ENCODE results near the gene SCAMP4.
A peak's percentile ranks its signal among the peaks of the same experiment; 100 is the strongest.

The SCAMP4 gene

DNA sequence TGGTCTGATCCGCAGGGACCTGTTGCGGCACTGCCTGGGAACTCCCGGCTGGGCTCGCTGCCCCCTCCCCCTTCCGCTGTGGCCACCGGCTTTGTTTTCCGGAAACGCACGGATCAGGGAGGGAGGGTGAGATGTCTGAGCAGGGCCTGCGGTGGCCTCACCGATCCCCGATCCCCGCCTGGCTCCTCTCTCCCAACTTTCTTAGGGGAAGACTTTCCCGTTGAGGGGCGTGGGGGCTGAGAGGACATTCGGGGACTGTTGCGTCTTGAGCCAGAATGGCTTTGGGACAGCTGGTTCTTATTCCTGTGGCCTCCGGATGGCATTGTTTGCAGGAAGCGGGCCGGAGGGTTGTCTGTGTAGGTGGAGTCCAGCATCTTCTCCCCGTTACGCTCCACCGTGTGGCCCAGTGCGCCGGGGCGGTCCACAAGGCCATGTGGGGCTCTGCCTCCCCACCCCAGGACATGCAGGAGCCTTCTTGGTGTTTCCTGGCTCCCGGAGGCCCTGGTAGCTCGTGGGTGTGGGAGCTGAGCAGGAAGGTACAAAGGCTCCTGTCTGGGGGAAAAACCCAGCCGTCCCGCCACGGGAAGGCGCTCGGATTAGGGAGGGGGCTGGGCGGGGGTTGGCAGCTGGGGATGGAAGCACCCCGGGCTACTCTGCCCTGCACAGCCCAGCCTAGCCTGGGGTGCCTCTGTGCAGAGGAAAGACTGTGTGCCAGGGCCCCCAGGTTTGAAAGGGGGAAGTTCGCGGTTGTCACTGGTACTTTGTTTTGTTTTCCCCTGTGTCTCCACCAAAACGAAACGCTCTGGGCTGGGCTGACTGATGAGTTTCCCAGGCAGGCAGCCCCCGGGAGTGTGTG lies 37.1 kb downstream of the SCAMP4 start (continued):
- TF ChIP-seq CTCF (tag by site-specific recombination; IDR thresholded peaks at IDR 0.05) (peak; percentile 36; the same call in 1 of the 2 replicates), SP2 (tag by site-specific recombination; IDR thresholded peaks at IDR 0.05) (peak; percentile 65), ZNF274 (IDR thresholded peaks at IDR 0.05; ENCODE audit: low read length) (no peak), ZNF274 (tag by site-specific recombination; IDR thresholded peaks at IDR 0.05; ENCODE audit: borderline replicate concordance) (no peak), ZBTB48 (tag by site-specific recombination; IDR thresholded peaks at IDR 0.05) (peak; percentile 79), ZNF16 (tag by site-specific recombination; IDR thresholded peaks at IDR 0.05; ENCODE audit: low read depth) (no peak), ZSCAN4 (tag by site-specific recombination; IDR thresholded peaks at IDR 0.05) (no peak), ZNF558 (tag by site-specific recombination; IDR thresholded peaks at IDR 0.05) (no peak), ZFP69B (tag by site-specific recombination; IDR thresholded peaks at IDR 0.05) (no peak), ZNF518A (tag by site-specific recombination; conservative IDR thresholded peaks at IDR 0.05; ENCODE audit: low read depth) (no peak), ZNF366 (tag by site-specific recombination; conservative IDR thresholded peaks at IDR 0.05) (peak; percentile 34; the same call in 1 of the 2 replicates), ZFHX2 (tag by site-specific recombination; conservative IDR thresholded peaks at IDR 0.05) (peak; percentile 2; the same call in 1 of the 2 replicates), ZNF843 (tag by site-specific recombination; IDR thresholded peaks at IDR 0.05) (no peak), ZNF600 (tag by site-specific recombination; IDR thresholded peaks at IDR 0.05) (peak; percentile 70), ZNF664 (tag by site-specific recombination; IDR thresholded peaks at IDR 0.05) (no peak), ZNF202 (tag by site-specific recombination; IDR thresholded peaks at IDR 0.05; ENCODE audit: borderline replicate concordance) (no peak), ZNF362 (tag by site-specific recombination; IDR thresholded peaks at IDR 0.05) (no peak), ZNF449 (tag by site-specific recombination; IDR thresholded peaks at IDR 0.05) (peak; percentile 76)
- TF ChIP-seq, protein P1, sequence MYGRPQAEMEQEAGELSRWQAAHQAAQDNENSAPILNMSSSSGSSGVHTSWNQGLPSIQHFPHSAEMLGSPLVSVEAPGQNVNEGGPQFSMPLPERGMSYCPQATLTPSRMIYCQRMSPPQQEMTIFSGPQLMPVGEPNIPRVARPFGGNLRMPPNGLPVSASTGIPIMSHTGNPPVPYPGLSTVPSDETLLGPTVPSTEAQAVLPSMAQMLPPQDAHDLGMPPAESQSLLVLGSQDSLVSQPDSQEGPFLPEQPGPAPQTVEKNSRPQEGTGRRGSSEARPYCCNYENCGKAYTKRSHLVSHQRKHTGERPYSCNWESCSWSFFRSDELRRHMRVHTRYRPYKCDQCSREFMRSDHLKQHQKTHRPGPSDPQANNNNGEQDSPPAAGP (tag by site-specific recombination; IDR thresholded peaks at IDR 0.05): peak; percentile 11; the same call in 1 of the 2 replicates
- TF ChIP-seq, protein P2, sequence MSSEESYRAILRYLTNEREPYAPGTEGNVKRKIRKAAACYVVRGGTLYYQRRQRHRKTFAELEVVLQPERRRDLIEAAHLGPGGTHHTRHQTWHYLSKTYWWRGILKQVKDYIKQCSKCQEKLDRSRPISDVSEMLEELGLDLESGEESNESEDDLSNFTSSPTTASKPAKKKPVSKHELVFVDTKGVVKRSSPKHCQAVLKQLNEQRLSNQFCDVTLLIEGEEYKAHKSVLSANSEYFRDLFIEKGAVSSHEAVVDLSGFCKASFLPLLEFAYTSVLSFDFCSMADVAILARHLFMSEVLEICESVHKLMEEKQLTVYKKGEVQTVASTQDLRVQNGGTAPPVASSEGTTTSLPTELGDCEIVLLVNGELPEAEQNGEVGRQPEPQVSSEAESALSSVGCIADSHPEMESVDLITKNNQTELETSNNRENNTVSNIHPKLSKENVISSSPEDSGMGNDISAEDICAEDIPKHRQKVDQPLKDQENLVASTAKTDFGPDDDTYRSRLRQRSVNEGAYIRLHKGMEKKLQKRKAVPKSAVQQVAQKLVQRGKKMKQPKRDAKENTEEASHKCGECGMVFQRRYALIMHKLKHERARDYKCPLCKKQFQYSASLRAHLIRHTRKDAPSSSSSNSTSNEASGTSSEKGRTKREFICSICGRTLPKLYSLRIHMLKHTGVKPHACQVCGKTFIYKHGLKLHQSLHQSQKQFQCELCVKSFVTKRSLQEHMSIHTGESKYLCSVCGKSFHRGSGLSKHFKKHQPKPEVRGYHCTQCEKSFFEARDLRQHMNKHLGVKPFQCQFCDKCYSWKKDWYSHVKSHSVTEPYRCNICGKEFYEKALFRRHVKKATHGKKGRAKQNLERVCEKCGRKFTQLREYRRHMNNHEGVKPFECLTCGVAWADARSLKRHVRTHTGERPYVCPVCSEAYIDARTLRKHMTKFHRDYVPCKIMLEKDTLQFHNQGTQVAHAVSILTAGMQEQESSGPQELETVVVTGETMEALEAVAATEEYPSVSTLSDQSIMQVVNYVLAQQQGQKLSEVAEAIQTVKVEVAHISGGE (tag by site-specific recombination; conservative IDR thresholded peaks at IDR 0.05; ENCODE audit: low read depth): peak; percentile 92
- TF ChIP-seq, protein P3, sequence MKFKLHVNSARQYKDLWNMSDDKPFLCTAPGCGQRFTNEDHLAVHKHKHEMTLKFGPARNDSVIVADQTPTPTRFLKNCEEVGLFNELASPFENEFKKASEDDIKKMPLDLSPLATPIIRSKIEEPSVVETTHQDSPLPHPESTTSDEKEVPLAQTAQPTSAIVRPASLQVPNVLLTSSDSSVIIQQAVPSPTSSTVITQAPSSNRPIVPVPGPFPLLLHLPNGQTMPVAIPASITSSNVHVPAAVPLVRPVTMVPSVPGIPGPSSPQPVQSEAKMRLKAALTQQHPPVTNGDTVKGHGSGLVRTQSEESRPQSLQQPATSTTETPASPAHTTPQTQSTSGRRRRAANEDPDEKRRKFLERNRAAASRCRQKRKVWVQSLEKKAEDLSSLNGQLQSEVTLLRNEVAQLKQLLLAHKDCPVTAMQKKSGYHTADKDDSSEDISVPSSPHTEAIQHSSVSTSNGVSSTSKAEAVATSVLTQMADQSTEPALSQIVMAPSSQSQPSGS (tag by site-specific recombination; IDR thresholded peaks at IDR 0.05; ENCODE audit: low read depth): no peak

Measured in HEK293 (cell line).